LNCAP (cell line): Measurements from ENCODE around the gene UNK.

Source experiments
- CTCF ChIP-seq: fragments of 450-650 bp; IDR thresholded peaks from 2 replicates; pipeline ENCODE4 v1.5.1; 2017; ENCODE audit warnings: mild to moderate bottlenecking

UNK gene

GRCh38 chr17:75849279-75849646 lies 64.7 kb downstream of the UNK start:
- no peak for TF ChIP-seq CTCF

- no peak for TF ChIP-seq CTCF
Observed at GRCh38 chr17:75849724-75850123, 65.1 kb downstream of the UNK start.

GRCh38 chr17:75850928-75851692 lies 66.5 kb downstream of the UNK start:
- TF ChIP-seq CTCF = no peak

- no peak for TF ChIP-seq CTCF
Observed at GRCh38 chr17:75853433-75853832, 68.8 kb downstream of the UNK start.

- no peak for TF ChIP-seq CTCF
Observed at GRCh38 chr17:75854101-75854748, 69.6 kb downstream of the UNK start.

GRCh38 chr17:75854881-75855309 lies 70.3 kb downstream of the UNK start:
- no peak for TF ChIP-seq CTCF

GRCh38 chr17:75855310-75856061 lies 70.9 kb downstream of the UNK start, which contains the start of gene WBP2:
Gene WBP2 (minus strand): TSS chr17:75855335. CDS start chr17:75855297, 38 bp downstream.
- peak; percentile 46 for TF ChIP-seq CTCF
